ENCODE results near the gene NOBOX.
"Not testable (repeated sequence)": the region's sequence is repeated elsewhere in the genome, so short reads cannot be mapped to it uniquely, and the experiment has no call there.

The NOBOX gene

GRCh38 chr7:144390481-144390880 is 13.0 kb downstream of the NOBOX start:
- no peak for DNase-seq

DNA sequence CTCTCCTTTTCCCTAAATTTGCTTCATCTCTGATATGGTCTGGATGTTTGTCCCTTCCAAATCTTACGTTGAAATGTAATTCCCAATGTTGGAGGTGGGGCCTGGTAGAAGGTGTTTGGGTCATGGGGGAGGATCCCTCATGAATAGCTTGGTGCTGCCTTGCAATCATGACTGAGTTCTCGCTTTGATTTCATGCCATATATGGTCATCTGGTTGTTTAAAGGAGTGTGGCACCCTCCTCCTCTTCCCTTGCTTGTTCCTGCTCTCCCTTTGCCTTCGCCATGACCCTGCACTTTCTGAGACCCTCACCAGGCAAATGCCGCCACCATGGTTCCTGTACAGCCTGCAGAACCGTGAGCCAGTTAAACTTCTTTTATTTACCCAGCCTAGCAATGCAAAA is 14.5 kb downstream of the NOBOX start:
- no peak for DNase-seq

DNA sequence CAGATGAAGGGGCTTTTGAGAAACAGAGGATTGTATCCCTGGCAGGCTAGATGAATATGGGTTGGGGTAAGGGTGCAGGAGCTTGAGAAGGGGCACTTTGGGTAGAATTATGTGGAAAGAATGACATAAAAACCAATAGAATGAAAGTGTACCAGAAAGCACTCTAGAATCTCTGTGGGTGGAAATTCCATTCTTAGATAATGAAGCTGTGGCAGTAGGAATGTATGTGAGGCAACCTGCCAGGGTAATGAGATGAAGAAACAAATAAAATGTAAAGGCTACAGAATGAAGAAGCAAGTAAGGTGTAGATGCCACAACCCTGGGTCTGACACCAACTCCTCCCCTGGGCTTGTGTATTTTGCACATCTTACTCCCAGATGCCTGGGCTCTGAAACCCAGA is 16.8 kb downstream of the NOBOX start:
- no peak for DNase-seq

- DNase-seq = peak; percentile 60
Measured at GRCh38 chr7:144384555-144385245, 18.8 kb downstream of the NOBOX start.

DNA sequence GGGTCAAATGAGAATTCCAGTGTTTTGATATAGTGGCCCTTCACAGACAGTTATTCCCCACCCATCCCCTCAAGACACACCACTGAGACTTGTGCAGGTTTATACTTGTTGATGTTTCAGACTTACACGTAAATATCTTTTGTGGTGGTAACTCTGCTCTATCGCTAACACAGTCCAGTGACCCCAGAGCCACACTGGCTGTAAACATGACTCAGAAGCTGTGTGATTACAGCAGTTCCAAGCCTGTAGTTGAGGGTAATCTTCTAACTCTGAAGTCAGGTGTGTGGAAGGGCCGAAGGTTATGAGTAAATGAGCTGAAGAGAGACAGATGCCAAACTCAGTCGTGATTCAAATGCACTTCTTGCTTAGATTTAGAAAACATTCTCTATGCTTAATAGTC is 19.4 kb downstream of the NOBOX start:
- no peak for DNase-seq

DNA sequence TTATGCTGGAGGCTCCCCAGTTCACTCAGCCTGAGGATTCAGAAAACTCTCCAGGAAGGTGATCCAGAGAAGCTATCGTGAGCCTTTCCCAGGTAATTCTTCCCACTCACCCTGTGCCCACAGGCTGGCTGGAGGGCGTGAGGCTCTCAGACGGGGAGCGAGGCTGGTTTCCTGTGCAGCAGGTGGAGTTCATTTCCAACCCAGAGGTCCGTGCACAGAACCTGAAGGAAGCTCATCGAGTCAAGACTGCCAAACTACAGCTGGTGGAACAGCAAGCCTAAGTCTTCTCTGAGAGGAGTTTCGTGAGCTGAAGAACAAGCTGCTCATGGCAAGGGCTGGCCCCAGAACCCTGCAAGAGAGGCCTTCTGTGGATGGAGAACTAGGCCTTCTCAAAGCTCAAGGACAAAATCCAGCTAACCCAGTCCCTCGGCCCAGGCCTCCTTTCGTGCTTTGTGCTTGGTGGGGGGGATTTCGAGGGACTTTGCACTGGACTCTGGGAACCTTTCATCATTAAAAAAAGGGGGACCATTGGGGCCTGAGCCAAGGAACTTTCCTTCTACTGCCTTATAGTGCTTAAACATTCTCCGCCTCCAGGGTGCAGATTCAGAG is 23.6 kb downstream of the NOBOX start:
- DNase-seq = no peak

DNA sequence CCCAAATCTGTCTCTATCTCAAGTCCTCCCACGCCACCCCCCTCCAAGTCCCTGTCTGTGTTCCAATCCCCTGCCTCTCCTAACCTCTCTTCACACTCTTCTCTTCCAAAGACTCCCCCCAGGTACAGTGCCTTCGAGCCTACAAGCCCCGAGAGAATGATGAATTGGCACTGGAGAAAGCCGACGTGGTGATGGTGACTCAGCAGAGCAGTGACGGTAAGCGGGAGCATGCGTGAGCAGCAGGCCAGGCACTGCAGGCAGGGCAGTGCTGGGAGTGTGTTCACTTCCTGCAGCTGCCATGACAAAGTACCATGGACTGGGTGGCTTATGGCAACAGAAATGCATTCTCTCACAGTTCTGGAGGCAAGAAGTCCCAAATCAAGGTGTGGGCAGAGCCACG is 24.8 kb downstream of the NOBOX start:
- no peak for DNase-seq

DNA sequence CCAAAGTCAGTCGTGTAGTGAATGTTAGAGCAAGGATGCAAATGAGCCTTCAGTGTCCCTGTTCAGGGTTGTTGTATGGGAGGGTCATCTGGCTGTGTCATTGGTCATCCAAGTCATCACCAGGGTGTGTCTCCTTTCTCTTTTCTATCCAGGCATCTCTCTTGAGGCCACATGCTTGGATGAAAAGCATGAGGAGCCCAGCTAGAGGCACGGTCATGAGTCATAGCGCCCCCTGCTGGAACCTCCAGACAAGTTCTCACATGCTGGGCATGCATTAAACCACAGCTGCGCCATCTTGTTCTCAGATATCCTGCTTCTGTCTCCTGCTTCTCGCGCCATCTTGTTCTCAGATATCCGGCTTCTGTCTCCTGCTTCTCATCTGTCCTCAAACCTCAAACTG is 34.3 kb downstream of the NOBOX start:
- DNase-seq = not testable (repeated sequence)

DNA sequence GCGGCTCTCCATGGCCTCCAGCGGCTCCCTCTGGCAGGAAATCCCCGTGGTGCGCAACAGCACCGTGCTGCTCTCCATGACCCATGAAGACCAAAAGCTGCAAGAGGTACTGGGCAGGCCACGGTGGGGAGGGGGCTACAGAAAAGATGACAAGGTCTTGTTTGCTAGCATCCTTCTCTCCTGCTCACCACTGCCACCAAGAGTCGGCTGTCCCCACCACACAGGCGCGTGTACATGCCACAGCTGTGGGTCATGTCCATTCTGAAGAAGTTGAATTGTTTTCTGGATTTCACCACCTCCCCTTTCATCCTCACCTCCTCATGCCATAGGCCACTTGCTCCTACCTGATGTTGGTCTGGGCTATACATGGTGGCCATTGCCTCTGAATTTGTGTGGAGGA is 36.2 kb downstream of the NOBOX start:
- not testable (repeated sequence) for DNase-seq

GRCh38 chr7:144365523-144365922 is 38.0 kb downstream of the NOBOX start:
- DNase-seq = not testable (repeated sequence)

DNA sequence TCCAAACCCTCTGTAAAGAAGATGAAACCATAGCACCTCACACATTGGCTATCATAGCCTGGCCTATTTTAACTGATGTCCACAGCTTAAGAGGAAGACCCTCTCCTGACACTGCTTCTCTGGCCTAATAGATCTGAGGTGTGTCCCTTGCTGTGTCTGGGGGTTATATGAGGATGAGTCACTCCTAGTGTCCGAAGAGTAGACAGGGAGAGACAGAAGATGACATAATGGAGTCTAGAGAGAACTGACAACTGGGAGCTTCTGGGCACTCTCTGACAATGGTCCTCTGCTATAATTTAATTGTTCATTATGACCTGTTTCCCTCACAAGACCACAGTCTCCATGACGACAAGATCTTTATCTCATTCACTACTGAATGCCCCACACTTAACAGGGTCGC is 41.4 kb downstream of the NOBOX start:
- not testable (repeated sequence) for DNase-seq

DNA sequence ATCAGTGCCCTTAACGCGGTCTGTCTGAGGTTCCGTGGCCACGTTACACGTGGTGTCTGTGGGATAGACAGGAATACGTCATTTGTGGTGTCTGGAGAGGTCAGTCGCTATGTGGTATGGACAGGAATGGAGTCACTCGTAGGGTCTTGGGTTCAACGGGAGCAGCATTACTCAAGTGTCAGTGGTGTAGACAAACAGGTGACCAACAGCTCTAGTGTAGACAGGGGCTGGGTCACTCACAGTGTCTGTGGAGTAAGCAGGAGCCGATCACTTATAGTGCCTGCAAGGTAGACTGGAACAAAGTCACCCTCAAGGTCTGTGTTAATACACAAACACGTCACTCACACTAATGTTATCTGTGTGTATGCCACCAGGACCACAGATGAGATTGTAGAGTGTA is 46.6 kb downstream of the NOBOX start:
- DNase-seq = not testable (repeated sequence)

GRCh38 chr7:144356185-144356584 is 47.3 kb downstream of the NOBOX start:
- DNase-seq = not testable (repeated sequence)

- not testable (repeated sequence) for DNase-seq
Measured at GRCh38 chr7:144355176-144355822, 48.2 kb downstream of the NOBOX start, which contains the start of gene ARHGEF5. Gene ARHGEF5, plus strand, starts transcription at chr7:144355402. Its CDS starts 7,268 bp downstream, at chr7:144362670.

DNA sequence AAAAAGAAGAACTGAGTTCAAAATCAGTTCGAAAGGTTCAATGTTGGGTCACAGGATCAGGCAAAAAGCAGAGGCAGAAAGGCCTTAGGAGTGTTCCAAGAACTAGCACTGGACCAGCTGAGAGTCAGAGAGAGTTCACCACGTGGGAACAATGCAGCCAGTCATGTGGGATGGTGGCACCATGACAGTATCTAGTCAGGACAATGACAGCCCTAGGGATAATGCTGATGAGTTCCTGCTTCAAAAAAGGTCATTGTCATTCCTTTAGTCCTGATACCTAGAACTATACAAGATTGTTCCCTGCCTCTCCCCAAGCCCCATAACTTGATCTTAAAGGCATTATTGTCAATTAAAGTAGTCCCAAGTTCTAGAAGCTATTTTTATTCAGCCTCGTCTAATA is 51.8 kb downstream of the NOBOX start:
- not testable (repeated sequence) for DNase-seq

- DNase-seq = not testable (repeated sequence)
Measured at GRCh38 chr7:144348625-144349024, 54.9 kb downstream of the NOBOX start.

All from stimulated activated CD8-positive, alpha-beta memory T cell treated with anti-CD3 and anti-CD28 coated beads, Interleukin-4, amount 100 ng/mL, for 48 hours (primary cell).